ENCODE data around the gene NME9.

The NME9 gene

DNA sequence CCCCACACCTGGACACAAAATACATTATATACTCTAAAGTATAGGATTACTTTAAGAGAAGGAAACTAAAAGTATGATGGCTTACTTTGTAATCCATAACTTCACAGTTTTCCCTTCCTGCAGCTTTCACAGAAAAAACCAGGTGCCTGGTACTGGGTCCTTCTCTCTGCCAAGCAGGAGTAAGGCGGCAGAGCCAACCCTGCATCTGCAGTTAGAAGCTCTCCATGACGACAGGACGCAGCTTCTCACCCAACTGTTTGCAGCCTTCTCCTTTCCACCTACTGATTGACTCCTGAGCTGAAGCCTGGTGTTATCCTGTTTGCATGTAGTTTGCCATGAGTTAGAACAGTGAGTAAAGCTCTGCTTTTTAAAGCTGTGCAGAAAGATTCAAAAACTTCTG lies 25.4 kb upstream of the NME9 start:
- TF ChIP-seq, protein P1, sequence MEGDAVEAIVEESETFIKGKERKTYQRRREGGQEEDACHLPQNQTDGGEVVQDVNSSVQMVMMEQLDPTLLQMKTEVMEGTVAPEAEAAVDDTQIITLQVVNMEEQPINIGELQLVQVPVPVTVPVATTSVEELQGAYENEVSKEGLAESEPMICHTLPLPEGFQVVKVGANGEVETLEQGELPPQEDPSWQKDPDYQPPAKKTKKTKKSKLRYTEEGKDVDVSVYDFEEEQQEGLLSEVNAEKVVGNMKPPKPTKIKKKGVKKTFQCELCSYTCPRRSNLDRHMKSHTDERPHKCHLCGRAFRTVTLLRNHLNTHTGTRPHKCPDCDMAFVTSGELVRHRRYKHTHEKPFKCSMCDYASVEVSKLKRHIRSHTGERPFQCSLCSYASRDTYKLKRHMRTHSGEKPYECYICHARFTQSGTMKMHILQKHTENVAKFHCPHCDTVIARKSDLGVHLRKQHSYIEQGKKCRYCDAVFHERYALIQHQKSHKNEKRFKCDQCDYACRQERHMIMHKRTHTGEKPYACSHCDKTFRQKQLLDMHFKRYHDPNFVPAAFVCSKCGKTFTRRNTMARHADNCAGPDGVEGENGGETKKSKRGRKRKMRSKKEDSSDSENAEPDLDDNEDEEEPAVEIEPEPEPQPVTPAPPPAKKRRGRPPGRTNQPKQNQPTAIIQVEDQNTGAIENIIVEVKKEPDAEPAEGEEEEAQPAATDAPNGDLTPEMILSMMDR (IDR thresholded peaks at IDR 0.05; ENCODE audit: insufficient read depth, missing control alignments): no peak
- FAIRE-seq (no peak), DNase-seq (ENCODE audit: insufficient read length, low spot score) (no peak)

GRCh38 chr3:138354376-138354775 lies 24.7 kb upstream of the NME9 start:
- DNase-seq (ENCODE audit: insufficient read length, low spot score): no peak
- no peak for FAIRE-seq
- TF ChIP-seq, protein P1 (IDR thresholded peaks at IDR 0.05; ENCODE audit: insufficient read depth, missing control alignments): no peak

- TF ChIP-seq, protein P1 (IDR thresholded peaks at IDR 0.05; ENCODE audit: insufficient read depth, missing control alignments): no peak
- DNase-seq (ENCODE audit: insufficient read length, low spot score) (no peak), FAIRE-seq (no peak)
These were observed 22.4 kb upstream of the NME9 start for GRCh38 chr3:138351916-138352550.

- FAIRE-seq (no peak), DNase-seq (ENCODE audit: insufficient read length, low spot score) (no peak)
- TF ChIP-seq, protein P1 (IDR thresholded peaks at IDR 0.05; ENCODE audit: insufficient read depth, missing control alignments): no peak
These were observed 21.5 kb upstream of the NME9 start for GRCh38 chr3:138351151-138351550.

DNA sequence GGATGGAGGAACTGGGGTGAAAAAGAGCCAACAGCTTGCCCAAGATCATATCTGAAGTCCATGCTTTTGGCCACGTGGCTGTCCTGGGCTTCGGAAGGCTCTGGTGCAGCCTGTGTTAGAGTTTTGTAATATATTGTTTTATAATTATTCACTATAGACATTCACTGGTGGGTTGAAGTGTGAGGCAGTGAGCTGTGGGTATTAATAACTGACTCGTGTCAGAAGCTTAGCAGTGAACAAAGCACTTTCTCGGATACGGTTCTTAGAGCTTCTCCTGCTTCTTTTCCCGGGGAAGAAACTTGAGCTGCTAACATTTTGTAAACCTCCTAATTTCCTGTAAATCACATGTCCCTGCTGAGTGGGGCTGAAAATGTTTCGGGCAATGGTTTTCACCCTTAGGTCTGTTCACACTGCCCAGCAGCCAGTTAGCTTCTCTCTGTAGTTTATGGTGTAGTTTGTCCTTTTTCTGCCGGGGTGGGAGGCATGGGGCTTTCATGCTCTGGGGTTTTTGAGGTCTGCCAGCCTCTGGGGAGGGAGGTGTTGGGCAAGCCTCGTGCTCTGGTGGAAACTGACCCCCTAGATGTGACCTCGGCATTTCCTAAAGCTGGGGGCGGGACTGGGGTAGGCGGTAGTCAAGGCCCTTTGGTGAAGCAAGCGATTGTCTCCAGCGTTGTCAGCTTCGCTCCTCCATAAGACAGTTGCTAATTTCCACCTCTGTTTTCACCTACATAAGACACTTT lies 20.4 kb upstream of the NME9 start:
- no peak for DNase-seq (ENCODE audit: insufficient read length, low spot score)
- TF ChIP-seq, protein P1 (IDR thresholded peaks at IDR 0.05; ENCODE audit: insufficient read depth, missing control alignments): no peak
- FAIRE-seq: no peak

GRCh38 chr3:138348754-138349739 lies 19.4 kb upstream of the NME9 start:
- TF ChIP-seq, protein P1 (IDR thresholded peaks at IDR 0.05; ENCODE audit: insufficient read depth, missing control alignments): no peak
- FAIRE-seq: no peak
- DNase-seq (ENCODE audit: insufficient read length, low spot score): no peak
